HG02970 (cell line): ENCODE measurements around the gene GATB.

Experiments used
- ATAC-seq: cut with Tn5 transposase; IDR thresholded peaks from one replicate; pipeline ENCODE4 v1.9.1; 2021; ENCODE audit warnings: mild to moderate bottlenecking, moderate library complexity, moderate number of reproducible peaks; ENCODE audit not compliant: unreplicated experiment, low FRiP score

The GATB gene, protein sequence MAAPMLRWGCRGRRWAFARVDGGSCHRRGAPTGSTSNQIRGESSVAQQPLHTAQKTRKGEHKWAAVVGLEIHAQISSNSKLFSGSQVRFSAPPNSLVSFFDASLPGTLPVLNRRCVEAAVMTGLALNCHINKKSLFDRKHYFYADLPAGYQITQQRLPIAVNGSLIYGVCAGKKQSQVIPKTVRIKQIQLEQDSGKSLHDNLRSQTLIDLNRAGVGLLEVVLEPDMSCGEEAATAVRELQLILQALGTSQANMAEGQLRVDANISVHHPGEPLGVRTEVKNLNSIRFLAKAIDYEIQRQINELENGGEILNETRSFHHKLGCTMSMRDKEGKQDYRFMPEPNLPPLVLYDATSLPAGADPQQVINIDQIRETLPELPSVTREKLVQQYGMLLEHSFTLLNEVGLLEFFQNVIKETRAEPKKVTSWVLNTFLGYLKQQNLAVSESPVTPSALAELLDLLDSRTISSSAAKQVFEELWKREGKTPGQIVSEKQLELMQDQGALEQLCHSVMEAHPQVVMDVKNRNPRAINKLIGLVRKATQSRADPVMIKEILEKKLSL

GRCh38 chr4:151760712-151761661 lies at the start of gene GATB:
Gene GATB (minus strand): TSS chr4:151761007. CDS start chr4:151760982, 25 bp downstream.
- peak; percentile 100 for ATAC-seq

DNA sequence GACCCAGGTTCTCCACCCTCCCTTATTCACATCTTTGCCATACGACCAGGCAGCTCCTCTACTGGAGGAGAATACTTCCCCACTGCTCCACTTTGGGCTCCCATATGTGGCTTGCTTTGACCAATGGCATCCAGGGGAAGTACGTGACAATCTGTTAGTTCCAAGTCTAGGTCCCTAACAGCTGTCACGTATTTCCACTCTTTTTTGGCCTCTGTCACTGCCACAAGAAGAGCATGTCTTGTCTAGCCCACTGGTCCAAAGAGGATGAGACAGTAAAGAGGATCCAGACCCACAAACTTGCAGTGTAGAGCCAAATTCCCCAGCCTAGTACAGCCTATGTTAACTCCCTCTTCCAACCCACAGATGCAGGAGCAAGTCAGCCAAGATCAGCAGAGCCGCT lies 49.7 kb upstream of the GATB start:
- ATAC-seq = no peak

- no peak for ATAC-seq
These were observed 48.9 kb upstream of the GATB start for GRCh38 chr4:151809716-151810115.

- ATAC-seq = no peak
These were observed 47.7 kb upstream of the GATB start for GRCh38 chr4:151808542-151808941.

DNA sequence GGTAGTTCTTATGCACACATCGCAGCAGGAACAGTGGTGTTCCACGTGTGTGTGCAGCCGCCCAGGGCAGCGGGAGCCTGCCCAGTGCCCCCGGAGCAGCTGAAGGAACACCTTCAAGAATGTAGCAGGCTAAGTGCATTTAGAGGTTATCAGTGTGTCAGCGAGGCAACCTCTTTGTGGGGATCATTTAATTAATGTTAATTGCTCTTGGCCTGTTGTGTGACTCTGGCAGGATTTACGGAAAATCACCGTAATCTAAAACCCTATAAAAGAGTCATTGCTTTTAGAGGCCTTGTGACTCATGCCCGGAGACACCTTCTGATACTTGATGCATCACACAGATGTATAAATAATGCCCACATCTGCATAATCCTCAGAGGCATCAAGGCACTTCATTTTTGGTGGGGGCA lies 47.3 kb upstream of the GATB start:
- ATAC-seq = no peak

DNA sequence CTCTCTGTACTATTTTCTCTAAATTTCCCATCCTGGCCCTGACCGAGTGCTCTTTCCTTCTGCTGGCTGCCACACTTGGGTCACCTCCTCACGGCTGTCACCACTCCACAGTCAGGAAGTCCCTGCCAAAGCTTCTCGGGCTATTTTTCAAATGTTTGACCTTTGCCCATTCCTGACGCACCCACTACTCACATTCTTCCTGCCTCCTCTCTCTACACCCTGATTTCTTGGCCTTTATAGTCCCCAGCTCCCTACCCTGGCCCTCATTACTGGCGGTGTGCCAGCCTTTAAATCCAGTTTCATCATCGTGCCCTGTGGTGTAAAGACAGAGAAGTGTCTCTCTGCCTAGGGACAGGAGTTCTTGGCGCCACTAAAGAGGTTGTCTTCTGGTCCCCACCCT lies 46.4 kb upstream of the GATB start:
- no peak for ATAC-seq

DNA sequence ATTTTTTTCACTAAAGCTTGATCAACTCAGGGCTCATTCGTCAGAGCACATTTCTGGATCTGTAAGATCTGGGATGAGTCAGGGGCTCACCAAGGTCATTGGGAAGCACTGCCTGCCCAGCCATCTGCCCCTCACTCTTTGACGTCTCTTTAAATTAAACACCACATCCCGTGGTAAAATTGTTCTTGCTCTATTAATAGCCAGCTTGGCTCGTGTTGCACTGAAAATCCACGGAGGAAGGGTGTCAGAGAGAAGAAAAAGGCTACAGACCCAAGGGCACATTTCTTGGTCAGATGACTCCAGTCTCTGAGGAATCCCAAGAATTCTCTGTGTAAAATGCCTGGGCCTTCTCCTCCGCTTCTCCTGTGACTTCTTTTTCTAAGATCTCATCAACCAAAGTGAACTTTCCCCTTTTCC lies 45.7 kb upstream of the GATB start:
- ATAC-seq = no peak

DNA sequence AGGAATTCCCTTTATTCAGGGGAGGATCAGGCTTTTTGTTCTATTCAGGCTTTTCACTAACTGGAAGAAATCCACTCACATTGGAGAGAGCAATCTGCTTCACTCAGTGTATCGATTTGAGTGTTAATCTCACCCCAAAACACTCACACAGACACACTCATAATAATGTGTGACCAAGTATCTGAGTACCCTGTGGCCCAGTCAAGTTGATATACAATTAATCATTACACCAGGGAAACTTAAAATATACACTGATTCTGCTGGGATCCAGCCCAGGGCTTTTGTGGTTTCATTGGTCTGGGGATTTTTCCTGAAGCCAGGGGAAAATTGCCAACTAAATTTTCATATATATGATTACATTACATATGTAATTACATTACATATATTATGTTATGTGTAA lies 44.0 kb upstream of the GATB start:
- no peak for ATAC-seq

- ATAC-seq = no peak
These were observed 43.4 kb upstream of the GATB start for GRCh38 chr4:151804086-151804630.

GRCh38 chr4:151803246-151803645 lies 42.4 kb upstream of the GATB start:
- no peak for ATAC-seq

GRCh38 chr4:151801547-151802516 lies 41.0 kb upstream of the GATB start:
- no peak for ATAC-seq

GRCh38 chr4:151799417-151800012 lies 38.7 kb upstream of the GATB start:
- no peak for ATAC-seq

DNA sequence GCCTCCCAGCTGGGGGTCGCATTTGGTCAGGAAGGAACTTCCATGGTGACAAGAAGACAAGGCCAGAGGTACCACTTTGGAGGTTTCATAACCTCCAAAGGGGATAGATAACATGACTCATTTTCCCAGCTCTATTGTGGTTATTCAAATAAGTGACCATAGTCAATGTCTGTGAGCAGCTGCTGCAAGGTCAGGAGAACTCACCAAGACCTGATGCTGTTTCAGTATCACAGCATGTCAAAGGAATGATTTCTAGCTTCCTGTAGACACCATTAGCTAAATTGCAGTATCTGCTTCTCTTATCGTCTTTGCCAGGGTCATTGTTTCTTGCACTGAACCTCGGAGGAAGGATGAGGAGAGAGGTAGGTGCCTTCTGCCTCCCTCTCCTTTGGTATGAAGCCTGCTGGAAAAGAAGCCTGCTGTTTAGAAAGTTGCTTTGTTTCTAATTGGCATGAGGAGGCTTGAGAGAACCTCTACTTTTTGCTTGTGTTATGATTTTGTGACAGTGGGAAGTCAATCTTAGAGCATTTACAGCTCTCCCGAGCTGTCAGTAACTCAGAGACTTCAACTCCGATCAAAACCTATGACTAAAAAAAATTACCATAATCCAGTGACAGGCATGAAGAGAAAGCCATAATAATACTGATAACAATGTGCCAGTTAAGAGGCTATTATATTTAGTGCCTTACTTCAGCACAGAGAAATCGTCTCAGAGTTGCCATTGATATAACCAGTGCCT lies 38.0 kb upstream of the GATB start:
- no peak for ATAC-seq

DNA sequence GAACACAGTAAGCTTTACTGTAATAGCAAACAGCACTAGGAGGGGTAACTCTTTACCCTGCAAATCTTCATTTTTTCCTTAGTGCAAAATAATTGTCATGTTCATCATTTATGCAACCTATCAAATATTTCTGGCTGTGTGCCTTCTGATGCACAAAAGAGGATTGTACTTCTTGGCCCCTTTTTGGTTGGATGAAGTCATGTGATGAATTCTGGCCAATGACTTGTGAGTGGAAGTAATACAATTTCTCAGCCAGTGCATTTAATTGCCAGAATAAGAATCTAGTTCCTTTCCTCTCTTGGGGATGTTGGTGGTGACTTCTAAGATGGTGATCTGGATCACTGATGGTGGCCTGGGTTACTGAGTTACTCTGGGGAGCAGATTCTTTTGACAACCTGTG lies 37.0 kb upstream of the GATB start:
- no peak for ATAC-seq

DNA sequence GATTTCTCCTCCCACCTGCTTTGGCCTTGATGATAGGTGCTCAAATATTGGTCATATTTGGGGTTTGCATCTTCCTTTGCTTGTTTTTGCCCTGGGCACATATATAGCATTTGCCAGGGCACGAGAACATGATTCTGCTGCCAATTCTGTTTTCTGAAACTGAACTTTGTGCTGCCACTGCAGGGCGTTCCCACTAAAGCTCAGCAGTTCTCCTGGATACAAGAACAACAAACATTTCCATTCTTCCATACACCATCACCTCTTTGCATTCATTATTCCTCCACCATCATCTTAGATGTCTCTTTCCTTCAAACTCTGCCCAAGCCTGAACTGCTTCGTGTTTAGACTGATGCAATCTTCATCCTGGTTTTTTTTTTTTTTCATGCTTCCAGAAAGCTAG lies 36.3 kb upstream of the GATB start:
- no peak for ATAC-seq

- ATAC-seq = no peak
These were observed 35.3 kb upstream of the GATB start for GRCh38 chr4:151796106-151796505.

GRCh38 chr4:151792995-151793394 lies 32.2 kb upstream of the GATB start:
- no peak for ATAC-seq

GRCh38 chr4:151792530-151792929 lies 31.7 kb upstream of the GATB start:
- no peak for ATAC-seq

- no peak for ATAC-seq
These were observed 27.2 kb upstream of the GATB start for GRCh38 chr4:151788021-151788420.
